HepG2 (cell line): Measurements from ENCODE around the gene KCNQ5. TPM values are rescaled to one million over a fixed set of nuclear protein-coding genes. Genes with fewer than 3 reads are reported as not detected.

Source experiments
- ATAC-seq: fragments of 200-7000 bp; cut with Tn5 transposase; 3 replicates; pipeline ENCODE4 v1.9.1; 2020; ENCODE audit warnings: mild to moderate bottlenecking, moderate library complexity
- BruUV-seq: library from RNA; stranded (reverse); fragments of 400-500 nt; replicated peaks from 2 replicates; lab custom pipeline; 2021; lab: Mats Ljungman, UMichigan
- CTCF ChIA-PET: fragments of 300-600 bp; formaldehyde crosslinking; extraction: SDS; loops from one replicate; lab custom pipeline; 2021; ENCODE audit warnings: low total read pairs, inconsistent platforms, low intra/inter-chr PET ratio; lab: Yijun Ruan, JAX
- POLR2A ChIA-PET: fragments of 350-600 bp; sonication (Branson Sonifier 250); formaldehyde crosslinking; loops from one replicate; lab custom pipeline; 2020; ENCODE audit warnings: antibody characterized with exemption, inconsistent platforms; lab: Yijun Ruan, JAX
- DNase-seq: peaks from one replicate; pipeline ENCODE4 v3.0.0-alpha.2; 2015; ENCODE audit warnings: low spot score
- FAIRE-seq: peaks from 3 replicates; lab custom pipeline; 2011; peaks lifted over from hg19 to GRCh38; lab: Jason Lieb, UNC
- H2AFZ ChIP-seq: one replicate; pipeline ENCODE4 v1.6.1; 2011; ENCODE audit warnings: low read length, inconsistent platforms
- H3K27ac ChIP-seq: fragments of 300-600 bp; 3 replicates; pipeline ENCODE4 v1.8.0; 2011; ENCODE audit warnings: mixed run types, mild to moderate bottlenecking, mixed read lengths, low read length, inconsistent platforms; ENCODE audit not compliant: insufficient read depth; ENCODE audit errors: extremely low read length
- H3K27me3 ChIP-seq, 2 experiments: fragments of 200-600 bp in 1 of 2; 2 replicates in 1 of 2; 3 replicates in 1 of 2; pipeline versions ENCODE4 v1.6.0 to v1.8.0; 2011; ENCODE audit warnings: low read length in 2 of 2, mild to moderate bottlenecking in 2 of 2, moderate library complexity in 2 of 2, inconsistent platforms in 1 of 2; ENCODE audit not compliant: insufficient read depth in 2 of 2, control insufficient read depth in 1 of 2
- H3K36me3 ChIP-seq, 2 experiments: fragments of 200-600 bp in 1 of 2; replicated peaks in 1 of 2; 2 replicates in 1 of 2; 3 replicates in 1 of 2; pipeline versions ENCODE4 v1.5.1 to v1.8.0; 2011; ENCODE audit warnings: low read length in 2 of 2, inconsistent platforms in 1 of 2; ENCODE audit not compliant: insufficient read depth in 2 of 2, control insufficient read depth in 1 of 2
- H3K4me1 ChIP-seq: 2 replicates; pipeline ENCODE4 v1.5.1; 2012; ENCODE audit warnings: low read length, inconsistent platforms; ENCODE audit not compliant: insufficient read depth
- H3K4me2 ChIP-seq: 2 replicates; pipeline ENCODE4 v1.6.0; 2011; ENCODE audit warnings: low read depth, low read length, inconsistent platforms
- H3K4me3 ChIP-seq, 3 experiments: fragments of 200-600 bp in 1 of 3; sonication (generic), shearing (Covaris generic) in 1 of 3; replicated peaks in 1 of 3; 2 replicates each; pipeline ENCODE4 v1.5.1; 2011 to 2016; ENCODE audit warnings: low read length in 3 of 3, inconsistent platforms in 2 of 3, low read depth in 2 of 3, mild to moderate bottlenecking in 2 of 3, control low read depth in 1 of 3, mixed read lengths in 1 of 3; ENCODE audit not compliant: insufficient read depth in 1 of 3
- H3K79me2 ChIP-seq: one replicate; pipeline ENCODE4 v1.6.1; 2011; ENCODE audit warnings: low read length, inconsistent platforms; ENCODE audit not compliant: insufficient read depth
- H3K9ac ChIP-seq: 2 replicates; pipeline ENCODE4 v1.6.0; 2011; ENCODE audit warnings: mild to moderate bottlenecking, low read depth, low read length, inconsistent platforms; ENCODE audit not compliant: insufficient read depth
- H3K9me3 ChIP-seq: 2 replicates; pipeline ENCODE4 v1.5.1; 2012; ENCODE audit warnings: mild to moderate bottlenecking, low read length
- H4K20me1 ChIP-seq: 2 replicates; pipeline ENCODE4 v1.6.0; 2011; ENCODE audit warnings: inconsistent platforms, mild to moderate bottlenecking, low read length, moderate library complexity; ENCODE audit not compliant: insufficient read depth
- ATAD3A ChIP-seq: sonication (generic); formaldehyde crosslinking; IDR thresholded peaks from 2 replicates; pipeline ENCODE4 v1.4.0; 2020; ENCODE audit warnings: missing genetic modification reagents
- CENPT ChIP-seq: sonication (generic); formaldehyde crosslinking; IDR thresholded peaks from 2 replicates; pipeline ENCODE4 v1.8.0; 2022; ENCODE audit warnings: low read depth, mild to moderate bottlenecking, moderate library complexity, missing genetic modification reagents
- DMTF1 ChIP-seq: sonication (generic); formaldehyde crosslinking; IDR thresholded peaks from 2 replicates; pipeline ENCODE4 v1.4.0; 2020; ENCODE audit warnings: mild to moderate bottlenecking, missing genetic modification reagents
- ELF1 ChIP-seq: sonication (generic); formaldehyde crosslinking; IDR thresholded peaks from 2 replicates; pipeline ENCODE4 v1.4.0; 2020; ENCODE audit warnings: missing genetic modification reagents
- FOXK2 ChIP-seq: fragments of 450-650 bp; IDR thresholded peaks from 2 replicates; pipeline ENCODE4 v1.6.1; 2016
- HNF4A ChIP-seq: sonication (generic); formaldehyde crosslinking; IDR thresholded peaks from 2 replicates; pipeline ENCODE4 v1.4.0; 2020; ENCODE audit warnings: missing genetic modification reagents
- NAIF1 ChIP-seq: sonication (generic); formaldehyde crosslinking; IDR thresholded peaks from 2 replicates; pipeline ENCODE4 v1.5.0; 2020; ENCODE audit warnings: mild to moderate bottlenecking, missing genetic modification reagents, borderline replicate concordance
- SMARCC2 ChIP-seq: fragments of 450-650 bp; IDR thresholded peaks from 2 replicates; pipeline ENCODE4 v1.6.1; 2017; ENCODE audit warnings: antibody characterized with exemption, mild to moderate bottlenecking
- TBP ChIP-seq: sonication (generic); formaldehyde crosslinking; IDR thresholded peaks from 2 replicates; pipeline ENCODE4 v1.5.0; 2020; ENCODE audit warnings: missing genetic modification reagents
- THRA ChIP-seq: sonication (generic); formaldehyde crosslinking; IDR thresholded peaks from 2 replicates; pipeline ENCODE4 v1.4.0; 2020; ENCODE audit warnings: missing genetic modification reagents, borderline replicate concordance
- ZBTB7A ChIP-seq: sonication (generic); formaldehyde crosslinking; IDR thresholded peaks from 2 replicates; pipeline ENCODE4 v1.8.0; 2022; ENCODE audit warnings: mild to moderate bottlenecking, missing genetic modification reagents
- ZFX ChIP-seq: sonication (generic); formaldehyde crosslinking; IDR thresholded peaks from 2 replicates; pipeline ENCODE4 v1.4.0; 2020; ENCODE audit warnings: mild to moderate bottlenecking, low read depth, missing genetic modification reagents, moderate library complexity
- ZNF143 ChIP-seq: sonication (generic); formaldehyde crosslinking; IDR thresholded peaks from 2 replicates; pipeline ENCODE4 v1.4.0; 2020; ENCODE audit warnings: missing genetic modification reagents
- ZNF737 ChIP-seq: sonication (generic); formaldehyde crosslinking; IDR thresholded peaks from 2 replicates; pipeline ENCODE4 v1.5.0; 2020; ENCODE audit warnings: missing genetic modification reagents, mild to moderate bottlenecking, borderline replicate concordance
- ZSCAN21 ChIP-seq: sonication (generic); formaldehyde crosslinking; IDR thresholded peaks from 2 replicates; pipeline ENCODE4 v1.8.0; 2022; ENCODE audit warnings: mild to moderate bottlenecking, missing genetic modification reagents, moderate library complexity, borderline replicate concordance
- WGBS: methylation state at CpG from one replicate; pipeline ENCODE4 v1.1.6; 2017; ENCODE audit warnings: low lambda C conversion rate; 5-methylcytosine and 5-hydroxymethylcytosine counted together
- in situ Hi-C: cut with HindIII; loops from 2 replicates; pipeline ENCODE4 v1.10.0; 2017; ENCODE audit warnings: low pct_unique_long_range_greater_than_20kb; ENCODE audit not compliant: extremely low pct_ligation_motif_present
- intact Hi-C: fragments of 100-400 bp; cut with micrococcal nuclease; formaldehyde crosslinking; loops from one replicate; pipeline ENCODE4 v1.10.0; 2022; ENCODE audit not compliant: unreplicated experiment
- polyA plus RNA-seq, 8 experiments: library from polyadenylated mRNA; depleted of rRNA in 3 of 8; stranded (reverse) in 7 of 8; unstranded in 1 of 8; fragments of >200 nt; fragmentation: Illumina TruSeq in 4 of 8; extraction: Trizol in 4 of 8; gene quantifications; 2 replicates each; pipeline versions ENCODE4 v1.2.1 to v1.2.3, GENCODE V29; 2011 to 2016; ENCODE audit warnings: low read depth in 4 of 8, missing spikeins in 1 of 8, mixed read lengths in 1 of 8; ENCODE audit not compliant: insufficient read depth in 1 of 8
- total RNA-seq, 5 experiments: library from RNA; depleted of rRNA; stranded (reverse); fragments of >200 nt; fragmentation: Illumina TruSeq; extraction: Trizol; gene quantifications; 2 replicates each; pipeline ENCODE4 v1.2.3, GENCODE V29; 2016; ENCODE audit warnings: low read depth in 1 of 5
- TF ChIP-seq, protein P1 (sequence below): sonication (generic); formaldehyde crosslinking; IDR thresholded peaks from 2 replicates; pipeline ENCODE4 v1.5.0; 2020; ENCODE audit warnings: mild to moderate bottlenecking, missing genetic modification reagents

The KCNQ5 gene
- total and polyA plus RNA-seq, 2 of the 13 experiments (the other 11 are each of a cell fraction or from before 2014, with no cell fraction given), result 0.04 TPM; not detected in 1

GRCh38 chr6:72936766-72937559 lies 315.1 kb downstream of the KCNQ5 start:
- Histone ChIP-seq H4K20me1 (no peaks in the 10 kb centered on the region), H3K4me1 (no peaks in the 10 kb centered on the region), H3K79me2 (no peaks in the 10 kb centered on the region), H3K9me3 (no peaks in the 10 kb centered on the region), H2AFZ (no peak overlapping the region), H3K36me3 (no peaks in the 10 kb centered on the region), H3K4me2 (no peak overlapping the region), H3K27me3 (no peaks in the 10 kb centered on the region), H3K9ac (no peak overlapping the region), H3K4me3 (no peak overlapping the region), H3K27ac (no peak overlapping the region)
- WGBS, result 19% methylated on average over 4 of the region's 4 CpGs
- DNase-seq (no peak), FAIRE-seq (no peak), ATAC-seq (no peak)
- intact Hi-C loops, result no loop called here
- POLR2A ChIA-PET, result no interaction called here
- in situ Hi-C loops, result no loop called here
- CTCF ChIA-PET, result no interaction called here
- BruUV-seq, result no TSS peak
- TF ChIP-seq ELF1 (CRISPR knock-in tag) (no peak), ZNF737 (CRISPR knock-in tag) (no peak), NAIF1 (CRISPR knock-in tag) (no peak), ZNF143 (CRISPR knock-in tag) (no peak), SMARCC2 (no peak), TBP (CRISPR knock-in tag) (no peak), DMTF1 (CRISPR knock-in tag) (no peak), THRA (CRISPR knock-in tag) (no peak), ZBTB7A (CRISPR knock-in tag) (no peak), FOXK2 (no peak), ZFX (no peak), ATAD3A (no peak), CENPT (CRISPR knock-in tag) (no peak), HNF4A (no peak), ZSCAN21 (no peak)
- TF ChIP-seq, protein P1, sequence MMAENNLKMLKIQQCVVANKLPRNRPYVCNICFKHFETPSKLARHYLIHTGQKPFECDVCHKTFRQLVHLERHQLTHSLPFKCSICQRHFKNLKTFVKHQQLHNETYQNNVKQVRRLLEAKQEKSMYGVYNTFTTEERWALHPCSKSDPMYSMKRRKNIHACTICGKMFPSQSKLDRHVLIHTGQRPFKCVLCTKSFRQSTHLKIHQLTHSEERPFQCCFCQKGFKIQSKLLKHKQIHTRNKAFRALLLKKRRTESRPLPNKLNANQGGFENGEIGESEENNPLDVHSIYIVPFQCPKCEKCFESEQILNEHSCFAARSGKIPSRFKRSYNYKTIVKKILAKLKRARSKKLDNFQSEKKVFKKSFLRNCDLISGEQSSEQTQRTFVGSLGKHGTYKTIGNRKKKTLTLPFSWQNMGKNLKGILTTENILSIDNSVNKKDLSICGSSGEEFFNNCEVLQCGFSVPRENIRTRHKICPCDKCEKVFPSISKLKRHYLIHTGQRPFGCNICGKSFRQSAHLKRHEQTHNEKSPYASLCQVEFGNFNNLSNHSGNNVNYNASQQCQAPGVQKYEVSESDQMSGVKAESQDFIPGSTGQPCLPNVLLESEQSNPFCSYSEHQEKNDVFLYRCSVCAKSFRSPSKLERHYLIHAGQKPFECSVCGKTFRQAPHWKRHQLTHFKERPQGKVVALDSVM (CRISPR knock-in tag), result no peak
